A549 (cell line): ENCODE results near the gene TXNDC17.

Experiments
- CEBPB ChIP-seq, 2 experiments: fragments of >200 bp in 1 of 2; sonication (Bioruptor Twin) in 1 of 2; formaldehyde crosslinking in 1 of 2; IDR thresholded peaks; 2 replicates each; pipeline ENCODE4 v1.6.1; 2012 to 2016
- EP300 ChIP-seq, 2 experiments: fragments of >200 bp; sonication (Bioruptor Twin); formaldehyde crosslinking; IDR thresholded peaks; 2 replicates in 1 of 2; 3 replicates in 1 of 2; pipeline ENCODE4 v1.6.1; 2016 to 2017
- ESRRA ChIP-seq: fragments of 150-350 bp; IDR thresholded peaks from 2 replicates; pipeline ENCODE4 v1.6.1; 2014; ENCODE audit warnings: mild to moderate bottlenecking, low read length, borderline replicate concordance
- JUNB ChIP-seq: fragments of >200 bp; sonication (Bioruptor Twin); formaldehyde crosslinking; IDR thresholded peaks from 2 replicates; pipeline ENCODE4 v1.6.1; 2016
- KDM1A ChIP-seq: fragments of 200-600 bp; sonication (generic); IDR thresholded peaks from 2 replicates; pipeline ENCODE4 v1.6.1; 2016; ENCODE audit warnings: low read depth, mild to moderate bottlenecking
- KDM5A ChIP-seq: fragments of 200-600 bp; sonication (generic); IDR thresholded peaks from 2 replicates; pipeline ENCODE4 v1.6.1; 2016; ENCODE audit warnings: antibody characterized with exemption, mild to moderate bottlenecking
- POLR2A ChIP-seq: IDR thresholded peaks from 2 replicates; pipeline ENCODE4 v1.6.1; 2012; ENCODE audit warnings: mild to moderate bottlenecking, low read length
- RAD21 ChIP-seq, 2 experiments: fragments of >200 bp in 1 of 2; sonication (Bioruptor Twin) in 1 of 2; formaldehyde crosslinking in 1 of 2; IDR thresholded peaks in 1 of 2; conservative IDR thresholded peaks in 1 of 2; 2 replicates in 1 of 2; 3 replicates in 1 of 2; pipeline ENCODE4 v1.6.1; 2012 to 2018; ENCODE audit warnings: inconsistent platforms in 1 of 2
- TF ChIP-seq, protein P1 (sequence below): fragments of 450-650 bp; IDR thresholded peaks from 2 replicates; pipeline ENCODE4 v1.6.1; 2014; ENCODE audit warnings: antibody characterized with exemption
- TF ChIP-seq, protein P2 (sequence below): fragments of >200 bp; sonication (Bioruptor Twin); formaldehyde crosslinking; IDR thresholded peaks from 3 replicates; pipeline ENCODE4 v1.5.1; 2016
- TF ChIP-seq, protein P3 (sequence below): IDR thresholded peaks from 2 replicates; pipeline ENCODE4 v1.6.1; 2012
- TF ChIP-seq, protein P4 (sequence below): fragments of 200-600 bp; sonication (generic); IDR thresholded peaks from 2 replicates; pipeline ENCODE4 v1.6.1; 2016; ENCODE audit warnings: antibody characterized with exemption, mild to moderate bottlenecking, moderate library complexity

GRCh38 chr17:6596941-6597340, 43.9 kb upstream of the TXNDC17 start:
- TF ChIP-seq RAD21 (conservative IDR thresholded peaks at IDR 0.05 in 1 of 2, IDR thresholded peaks at IDR 0.05 in 1 of 2): no peak
- no peak for TF ChIP-seq POLR2A
- TF ChIP-seq, protein P1, sequence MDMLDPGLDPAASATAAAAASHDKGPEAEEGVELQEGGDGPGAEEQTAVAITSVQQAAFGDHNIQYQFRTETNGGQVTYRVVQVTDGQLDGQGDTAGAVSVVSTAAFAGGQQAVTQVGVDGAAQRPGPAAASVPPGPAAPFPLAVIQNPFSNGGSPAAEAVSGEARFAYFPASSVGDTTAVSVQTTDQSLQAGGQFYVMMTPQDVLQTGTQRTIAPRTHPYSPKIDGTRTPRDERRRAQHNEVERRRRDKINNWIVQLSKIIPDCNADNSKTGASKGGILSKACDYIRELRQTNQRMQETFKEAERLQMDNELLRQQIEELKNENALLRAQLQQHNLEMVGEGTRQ: no peak
- TF ChIP-seq, protein P2, sequence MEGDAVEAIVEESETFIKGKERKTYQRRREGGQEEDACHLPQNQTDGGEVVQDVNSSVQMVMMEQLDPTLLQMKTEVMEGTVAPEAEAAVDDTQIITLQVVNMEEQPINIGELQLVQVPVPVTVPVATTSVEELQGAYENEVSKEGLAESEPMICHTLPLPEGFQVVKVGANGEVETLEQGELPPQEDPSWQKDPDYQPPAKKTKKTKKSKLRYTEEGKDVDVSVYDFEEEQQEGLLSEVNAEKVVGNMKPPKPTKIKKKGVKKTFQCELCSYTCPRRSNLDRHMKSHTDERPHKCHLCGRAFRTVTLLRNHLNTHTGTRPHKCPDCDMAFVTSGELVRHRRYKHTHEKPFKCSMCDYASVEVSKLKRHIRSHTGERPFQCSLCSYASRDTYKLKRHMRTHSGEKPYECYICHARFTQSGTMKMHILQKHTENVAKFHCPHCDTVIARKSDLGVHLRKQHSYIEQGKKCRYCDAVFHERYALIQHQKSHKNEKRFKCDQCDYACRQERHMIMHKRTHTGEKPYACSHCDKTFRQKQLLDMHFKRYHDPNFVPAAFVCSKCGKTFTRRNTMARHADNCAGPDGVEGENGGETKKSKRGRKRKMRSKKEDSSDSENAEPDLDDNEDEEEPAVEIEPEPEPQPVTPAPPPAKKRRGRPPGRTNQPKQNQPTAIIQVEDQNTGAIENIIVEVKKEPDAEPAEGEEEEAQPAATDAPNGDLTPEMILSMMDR: no peak
- TF ChIP-seq CEBPB (IDR thresholded peaks at IDR 0.05): no peak
- no peak for TF ChIP-seq JUNB
- TF ChIP-seq ESRRA: no peak
- TF ChIP-seq KDM1A: no peak
- no peak for TF ChIP-seq KDM5A
- no peak for TF ChIP-seq EP300 (IDR thresholded peaks at IDR 0.05)
- TF ChIP-seq, protein P3, sequence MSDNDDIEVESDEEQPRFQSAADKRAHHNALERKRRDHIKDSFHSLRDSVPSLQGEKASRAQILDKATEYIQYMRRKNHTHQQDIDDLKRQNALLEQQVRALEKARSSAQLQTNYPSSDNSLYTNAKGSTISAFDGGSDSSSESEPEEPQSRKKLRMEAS: no peak
- TF ChIP-seq, protein P4, sequence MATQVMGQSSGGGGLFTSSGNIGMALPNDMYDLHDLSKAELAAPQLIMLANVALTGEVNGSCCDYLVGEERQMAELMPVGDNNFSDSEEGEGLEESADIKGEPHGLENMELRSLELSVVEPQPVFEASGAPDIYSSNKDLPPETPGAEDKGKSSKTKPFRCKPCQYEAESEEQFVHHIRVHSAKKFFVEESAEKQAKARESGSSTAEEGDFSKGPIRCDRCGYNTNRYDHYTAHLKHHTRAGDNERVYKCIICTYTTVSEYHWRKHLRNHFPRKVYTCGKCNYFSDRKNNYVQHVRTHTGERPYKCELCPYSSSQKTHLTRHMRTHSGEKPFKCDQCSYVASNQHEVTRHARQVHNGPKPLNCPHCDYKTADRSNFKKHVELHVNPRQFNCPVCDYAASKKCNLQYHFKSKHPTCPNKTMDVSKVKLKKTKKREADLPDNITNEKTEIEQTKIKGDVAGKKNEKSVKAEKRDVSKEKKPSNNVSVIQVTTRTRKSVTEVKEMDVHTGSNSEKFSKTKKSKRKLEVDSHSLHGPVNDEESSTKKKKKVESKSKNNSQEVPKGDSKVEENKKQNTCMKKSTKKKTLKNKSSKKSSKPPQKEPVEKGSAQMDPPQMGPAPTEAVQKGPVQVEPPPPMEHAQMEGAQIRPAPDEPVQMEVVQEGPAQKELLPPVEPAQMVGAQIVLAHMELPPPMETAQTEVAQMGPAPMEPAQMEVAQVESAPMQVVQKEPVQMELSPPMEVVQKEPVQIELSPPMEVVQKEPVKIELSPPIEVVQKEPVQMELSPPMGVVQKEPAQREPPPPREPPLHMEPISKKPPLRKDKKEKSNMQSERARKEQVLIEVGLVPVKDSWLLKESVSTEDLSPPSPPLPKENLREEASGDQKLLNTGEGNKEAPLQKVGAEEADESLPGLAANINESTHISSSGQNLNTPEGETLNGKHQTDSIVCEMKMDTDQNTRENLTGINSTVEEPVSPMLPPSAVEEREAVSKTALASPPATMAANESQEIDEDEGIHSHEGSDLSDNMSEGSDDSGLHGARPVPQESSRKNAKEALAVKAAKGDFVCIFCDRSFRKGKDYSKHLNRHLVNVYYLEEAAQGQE: no peak
